IMR-90 (cell line): Measurements from ENCODE around the gene DPAGT1. TPM values are rescaled to one million over a fixed set of nuclear protein-coding genes. Genes with fewer than 3 reads are reported as not detected.

Experiments used
- ATAC-seq: fragments of 200-7000 bp; cut with Tn5 transposase; 2 replicates; pipeline ENCODE4 v1.9.1; 2020; ENCODE audit warnings: low read depth, mild to moderate bottlenecking, moderate library complexity
- BruUV-seq: library from RNA; stranded (reverse); fragments of 400-500 nt; replicated peaks from 2 replicates; lab custom pipeline; 2021; lab: Mats Ljungman, UMichigan
- CTCF ChIA-PET: fragments of 300-600 bp; formaldehyde crosslinking; extraction: SDS; loops from one replicate; lab custom pipeline; 2021; ENCODE audit warnings: antibody characterized with exemption; lab: Yijun Ruan, JAX
- POLR2A ChIA-PET: fragments of 300-600 bp; sonication (Branson Sonifier 250); formaldehyde crosslinking; loops from one replicate; lab custom pipeline; 2022; ENCODE audit warnings: antibody characterized with exemption; ENCODE audit not compliant: unreplicated experiment; lab: Charles Lee
- DNase-seq: peaks from one replicate; pipeline ENCODE4 v3.0.0; 2013
- H2AFZ ChIP-seq: replicated peaks from 2 replicates; pipeline ENCODE3; 2013; ENCODE audit warnings: low read length, mild to moderate bottlenecking; ENCODE audit not compliant: poor library complexity
- H2AK5ac ChIP-seq: 2 replicates; pipeline ENCODE4 v1.6.1; 2013; ENCODE audit warnings: low read depth, low read length, inconsistent platforms
- H2AK9ac ChIP-seq: replicated peaks from 2 replicates; pipeline ENCODE3; 2013; ENCODE audit warnings: mild to moderate bottlenecking, low read depth, low read length, moderate library complexity; ENCODE audit not compliant: poor library complexity
- H2BK120ac ChIP-seq: 2 replicates; pipeline ENCODE4 v1.6.1; 2013; ENCODE audit warnings: low read depth, low read length, inconsistent platforms
- H2BK15ac ChIP-seq: 3 replicates; pipeline ENCODE4 v1.6.1; 2013; ENCODE audit warnings: low read depth, low read length, inconsistent platforms
- H2BK20ac ChIP-seq: 2 replicates; pipeline ENCODE4 v1.6.1; 2013; ENCODE audit warnings: low read depth, mild to moderate bottlenecking, inconsistent platforms, low read length, moderate library complexity
- H2BK5ac ChIP-seq: 2 replicates; pipeline ENCODE4 v1.6.1; 2013; ENCODE audit warnings: mild to moderate bottlenecking, low read depth, low read length, inconsistent platforms; ENCODE audit not compliant: poor library complexity, severe bottlenecking
- H3K14ac ChIP-seq: replicated peaks from 2 replicates; pipeline ENCODE4 v1.6.1; 2013; ENCODE audit warnings: low read depth, low read length, inconsistent platforms
- H3K18ac ChIP-seq: 2 replicates; pipeline ENCODE4 v1.6.1; 2013; ENCODE audit warnings: low read depth, low read length, control low read depth
- H3K23ac ChIP-seq: 2 replicates; pipeline ENCODE4 v1.6.1; 2013; ENCODE audit warnings: low read depth, low read length, inconsistent platforms
- H3K27ac ChIP-seq: 2 replicates; pipeline ENCODE4 v1.5.1; 2013; ENCODE audit warnings: mild to moderate bottlenecking, control low read depth, low read length; ENCODE audit not compliant: insufficient read depth
- H3K27me3 ChIP-seq: 2 replicates; pipeline ENCODE4 v1.6.1; 2013; ENCODE audit warnings: low read length; ENCODE audit not compliant: control insufficient read depth, insufficient read depth
- H3K36me3 ChIP-seq: 2 replicates; pipeline ENCODE4 v1.6.1; 2013; ENCODE audit warnings: low read length, mixed read lengths; ENCODE audit not compliant: control insufficient read depth, insufficient read depth
- H3K4ac ChIP-seq: 2 replicates; pipeline ENCODE4 v1.6.1; 2013; ENCODE audit warnings: low read depth, low read length, inconsistent platforms
- H3K4me1 ChIP-seq: 2 replicates; pipeline ENCODE4 v1.6.1; 2013; ENCODE audit warnings: low read length, mixed read lengths; ENCODE audit not compliant: control insufficient read depth, insufficient read depth
- H3K4me2 ChIP-seq: 2 replicates; pipeline ENCODE4 v1.6.1; 2013; ENCODE audit warnings: low read depth, mild to moderate bottlenecking, control low read depth, low read length, moderate library complexity
- H3K4me3 ChIP-seq: 2 replicates; pipeline ENCODE4 v1.5.1; 2013; ENCODE audit warnings: low read depth, mild to moderate bottlenecking, control low read depth, low read length, moderate library complexity; ENCODE audit not compliant: insufficient read depth
- H3K56ac ChIP-seq: 2 replicates; pipeline ENCODE4 v1.6.1; 2013; ENCODE audit warnings: low read length, inconsistent platforms; ENCODE audit not compliant: insufficient read depth; ENCODE audit errors: extremely low read depth
- H3K79me1 ChIP-seq, 2 experiments: 2 replicates each; pipeline ENCODE4 v1.6.1; 2013; ENCODE audit warnings: low read length in 2 of 2, inconsistent platforms in 1 of 2, low read depth in 1 of 2
- H3K9ac ChIP-seq: 2 replicates; pipeline ENCODE4 v1.6.1; 2013; ENCODE audit warnings: low read depth, low read length, control low read depth
- H3K9me1 ChIP-seq: 2 replicates; pipeline ENCODE4 v1.6.1; 2013; ENCODE audit warnings: low read length, inconsistent platforms; ENCODE audit not compliant: insufficient read depth
- H3K9me3 ChIP-seq: 2 replicates; pipeline ENCODE4 v1.6.1; 2013; ENCODE audit warnings: low read length; ENCODE audit not compliant: control insufficient read depth, insufficient read depth
- H4K20me1 ChIP-seq: 2 replicates; pipeline ENCODE4 v1.6.1; 2013; ENCODE audit warnings: low read length, inconsistent platforms; ENCODE audit not compliant: insufficient read depth
- H4K5ac ChIP-seq: 2 replicates; pipeline ENCODE4 v1.6.1; 2013; ENCODE audit warnings: mild to moderate bottlenecking, low read depth, low read length, control low read depth
- H4K8ac ChIP-seq, 2 experiments: 2 replicates each; pipeline ENCODE4 v1.6.1; 2013; ENCODE audit warnings: low read depth in 2 of 2, low read length in 2 of 2, control low read depth in 1 of 2, inconsistent platforms in 1 of 2
- H4K91ac ChIP-seq: 2 replicates; pipeline ENCODE4 v1.6.1; 2013; ENCODE audit warnings: low read depth, low read length, inconsistent platforms; ENCODE audit not compliant: insufficient read depth
- BHLHE40 ChIP-seq: fragments of 150-350 bp; IDR thresholded peaks from 2 replicates; pipeline ENCODE4 v1.6.1; 2016; ENCODE audit warnings: mild to moderate bottlenecking, low read depth, low read length
- CTCF ChIP-seq: conservative IDR thresholded peaks from 2 replicates; pipeline ENCODE4 v1.5.1; 2012; ENCODE audit warnings: mild to moderate bottlenecking, low read depth, low read length, improper control_type of control experiment
- ELK1 ChIP-seq: fragments of 150-350 bp; IDR thresholded peaks from 2 replicates; pipeline ENCODE4 v1.6.1; 2016; ENCODE audit warnings: low read depth, mild to moderate bottlenecking, low read length, moderate library complexity, borderline replicate concordance
- MAZ ChIP-seq: IDR thresholded peaks from 2 replicates; pipeline ENCODE4 v1.6.1; 2012; ENCODE audit warnings: low read depth, mild to moderate bottlenecking, low read length, improper control_type of control experiment, moderate library complexity, borderline replicate concordance
- NFE2L2 ChIP-seq: fragments of 150-350 bp; IDR thresholded peaks from 2 replicates; pipeline ENCODE4 v1.6.1; 2016; ENCODE audit warnings: low read depth, mild to moderate bottlenecking, low read length
- RFX5 ChIP-seq: IDR thresholded peaks from 2 replicates; pipeline ENCODE4 v1.8.0; 2012; ENCODE audit warnings: low read depth, mild to moderate bottlenecking, low read length, moderate library complexity
- WGBS, 2 experiments: methylation state at CpG; one replicate each; pipeline versions ENCODE4 v1.1.5 to v1.1.7; 2013; ENCODE audit warnings: missing lambda C conversion rate in 2 of 2; ENCODE audit not compliant: insufficient read length in 1 of 2; ENCODE audit errors: extremely low coverage in 2 of 2; 5-methylcytosine and 5-hydroxymethylcytosine counted together
- dilution Hi-C: fragments of 300-500 bp; cut with HindIII; formaldehyde crosslinking; loops from one replicate; pipeline ENCODE4 v1.14.3; 2018; ENCODE audit warnings: low sequenced_read_pairs; ENCODE audit not compliant: unreplicated experiment
- in situ Hi-C: fragments of 300-500 bp; cut with MboI; formaldehyde crosslinking; loops from 3 replicates; pipeline ENCODE4 v1.14.3; 2019; ENCODE audit warnings: low sequenced_read_pairs, inconsistent platforms, mixed read lengths
- intact Hi-C: fragments of 100-400 bp; cut with micrococcal nuclease; formaldehyde crosslinking; loops from 2 replicates; pipeline ENCODE4 v1.10.0; 2022
- polyA plus RNA-seq, 3 experiments: library from polyadenylated mRNA; depleted of rRNA; stranded (reverse); fragments of >200 nt; gene quantifications; 2 replicates each; pipeline ENCODE4 v1.2.3, GENCODE V29; 2012; ENCODE audit warnings: low replicate concordance in 1 of 3
- total RNA-seq: library from RNA; depleted of rRNA; stranded (reverse); fragments of >200 nt; gene quantifications from 2 replicates; pipeline ENCODE4 v1.2.3, GENCODE V29; 2012

The DPAGT1 gene
- total and polyA plus RNA-seq, 2 of the 4 experiments (the other 2 are of a cell fraction): 15.2 to 53.4 TPM

- CTCF ChIA-PET: no interaction called here
- no peak overlapping the region for H3K14ac ChIP-seq
These were observed 14.9 kb upstream of the DPAGT1 start for GRCh38 chr11:119116601-119117000.

More at GRCh38 chr11:119116601-119117000, 14.9 kb upstream of the DPAGT1 start:
- Histone ChIP-seq H4K20me1 (no peaks in the 10 kb centered on the region), H3K4me1 (no peaks in the 10 kb centered on the region; the same call in 1 of the 2 replicates), H2AK9ac (no peak overlapping the region), H3K9me3 (no peaks in the 10 kb centered on the region), H2AFZ (no peak overlapping the region), H3K56ac (no peak overlapping the region), H3K27ac (no peak overlapping the region), H4K91ac (no peak overlapping the region), H4K8ac (no peak overlapping the region), H3K9me1 (peaks cover 4% of the 10 kb centered on the region; the same call in 1 of the 2 replicates), H2BK5ac (no peak overlapping the region), H3K4me2 (no peak overlapping the region), H3K79me1 (peaks cover 0 to 9% of the 10 kb centered on the region in 2 experiments; a peak in 2 of 4 replicates), H3K23ac (no peak overlapping the region), H2BK120ac (no peak overlapping the region), H4K5ac (no peak overlapping the region), H2AK5ac (no peak overlapping the region), H3K9ac (no peak overlapping the region), H3K4me3 (no peak overlapping the region), H2BK20ac (no peak overlapping the region), H2BK15ac (no peak overlapping the region), H3K27me3 (no peaks in the 10 kb centered on the region), H3K4ac (no peak overlapping the region), H3K36me3 (peaks cover 27% of the 10 kb centered on the region), H3K18ac (no peak overlapping the region)
- ATAC-seq (no peak), DNase-seq (no peak)
- no peak for TF ChIP-seq MAZ
- TF ChIP-seq NFE2L2: no peak
- TF ChIP-seq BHLHE40: no peak
- TF ChIP-seq ELK1: no peak
- TF ChIP-seq RFX5: no peak
- TF ChIP-seq CTCF: no peak
- intact Hi-C loops: no loop called here
- no TSS peak for BruUV-seq
- POLR2A ChIA-PET: no interaction called here
- in situ Hi-C loops: no loop called here
- dilution Hi-C loops: no loop called here
- WGBS, 2 experiments: no CpG with 5 or more reads among the region's 5 CpGs
